ENCODE data around the gene C11orf21. TPM values are rescaled to one million over a fixed set of nuclear protein-coding genes. Genes with fewer than 3 reads are reported as not detected.

The C11orf21 gene
- total RNA-seq, 2 experiments from 2014 or later: 3.5 to 4.2 TPM

- CTCF ChIA-PET: no interaction called here
- POLR2A ChIA-PET: no interaction called here
Measured at GRCh38 chr11:2325123-2325522, 23.4 kb upstream of the C11orf21 start.

DNA sequence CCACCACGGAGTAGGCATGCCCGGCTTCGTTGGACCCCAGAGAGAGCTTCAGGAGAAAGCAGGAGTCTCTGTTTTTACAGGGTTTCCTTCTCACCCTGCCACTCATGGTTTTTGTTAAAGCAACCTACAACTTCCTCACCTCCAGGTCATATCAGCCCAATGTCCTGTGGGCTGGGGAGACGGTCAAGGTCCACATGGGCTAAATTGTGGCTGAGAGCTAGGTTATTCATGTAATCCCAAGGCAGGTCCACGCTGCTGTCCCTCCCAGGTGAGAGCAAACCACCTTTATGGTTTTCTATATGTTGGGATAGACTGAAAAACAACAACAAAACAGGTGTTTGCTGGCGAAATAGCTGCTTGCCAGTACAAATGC, 19.6 kb upstream of the C11orf21 start:
- POLR2A ChIA-PET: no interaction called here
- CTCF ChIA-PET: interaction anchor here (1.0 kb wide), 1 partner anchor 99 kb away, joined by 4 read pairs; no protein-coding TSS in a partner anchor

GRCh38 chr11:2320568-2321310, 19.0 kb upstream of the C11orf21 start:
- ChIA-PET POLR2A (interaction anchor here (0.7 kb wide), 1 partner anchor 57 kb away, joined by 3 read pairs; no protein-coding TSS in a partner anchor), CTCF (interaction anchor here (0.7 to 1.0 kb wide), 2 partner anchors 99 to 190 kb away, joined by 3 to 4 read pairs; no protein-coding TSS in a partner anchor)

DNA sequence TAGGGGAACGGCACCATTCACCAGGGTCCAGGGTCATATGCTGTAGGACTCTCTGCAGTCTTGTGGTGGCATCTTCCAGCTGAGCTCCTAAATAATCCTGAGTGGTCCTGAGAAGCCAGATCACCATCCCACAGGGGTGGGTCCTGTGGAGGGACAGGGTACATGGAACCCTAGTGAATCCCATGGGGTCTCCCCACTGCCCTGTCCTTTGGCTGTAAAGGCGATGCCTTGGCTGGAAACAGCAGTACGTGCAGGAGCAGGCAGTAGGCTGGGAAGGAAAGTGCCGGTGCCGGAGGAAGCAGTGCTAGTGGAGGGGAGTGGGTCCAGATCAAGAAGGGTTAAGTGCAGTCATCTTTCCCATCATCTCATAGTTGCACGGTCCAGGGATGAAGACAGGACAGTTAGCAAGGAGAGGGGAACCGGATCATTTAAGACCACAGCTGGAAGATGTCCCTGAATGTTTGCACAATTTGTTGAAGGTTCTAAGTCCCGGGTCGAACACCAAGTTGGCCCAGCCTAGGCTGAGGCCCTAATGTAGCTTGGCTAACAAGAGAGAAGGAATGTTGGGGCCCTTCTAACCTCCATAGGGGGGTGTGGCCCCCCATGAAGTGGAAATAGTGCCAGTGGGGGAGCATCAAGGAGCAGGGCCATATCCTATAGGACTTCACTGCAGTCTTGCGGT, 18.2 kb upstream of the C11orf21 start:
- POLR2A ChIA-PET: interaction anchor here (0.7 kb wide), 1 partner anchor 58 kb away, joined by 3 read pairs; no protein-coding TSS in a partner anchor
- CTCF ChIA-PET: no interaction called here

DNA sequence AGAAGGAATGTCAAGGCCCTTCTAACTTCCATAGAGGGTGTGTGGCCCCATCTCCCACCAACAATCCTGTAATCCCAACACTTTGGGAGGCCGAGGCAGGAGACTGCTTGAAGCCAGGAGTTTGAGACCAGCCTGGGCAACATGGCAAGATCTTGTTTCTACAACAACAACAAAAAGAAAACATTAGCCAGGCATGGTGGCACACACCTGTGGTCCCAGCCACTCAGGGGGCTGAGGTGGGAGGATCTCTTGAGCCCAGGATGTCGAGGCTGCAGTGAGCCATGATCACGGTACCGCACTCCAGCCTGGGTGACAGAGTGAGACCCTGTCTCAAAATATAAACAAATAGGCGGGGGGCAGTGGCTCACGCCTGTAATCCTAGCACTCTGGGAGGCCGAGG, 17.0 kb upstream of the C11orf21 start:
- POLR2A ChIA-PET: no interaction called here
- CTCF ChIA-PET: no interaction called here

GRCh38 chr11:2318123-2318522, 16.4 kb upstream of the C11orf21 start:
- CTCF ChIA-PET: interaction anchor here (1.1 kb wide), 1 partner anchor 13 kb away, joined by 3 read pairs; no protein-coding TSS in a partner anchor
- POLR2A ChIA-PET: no interaction called here

DNA sequence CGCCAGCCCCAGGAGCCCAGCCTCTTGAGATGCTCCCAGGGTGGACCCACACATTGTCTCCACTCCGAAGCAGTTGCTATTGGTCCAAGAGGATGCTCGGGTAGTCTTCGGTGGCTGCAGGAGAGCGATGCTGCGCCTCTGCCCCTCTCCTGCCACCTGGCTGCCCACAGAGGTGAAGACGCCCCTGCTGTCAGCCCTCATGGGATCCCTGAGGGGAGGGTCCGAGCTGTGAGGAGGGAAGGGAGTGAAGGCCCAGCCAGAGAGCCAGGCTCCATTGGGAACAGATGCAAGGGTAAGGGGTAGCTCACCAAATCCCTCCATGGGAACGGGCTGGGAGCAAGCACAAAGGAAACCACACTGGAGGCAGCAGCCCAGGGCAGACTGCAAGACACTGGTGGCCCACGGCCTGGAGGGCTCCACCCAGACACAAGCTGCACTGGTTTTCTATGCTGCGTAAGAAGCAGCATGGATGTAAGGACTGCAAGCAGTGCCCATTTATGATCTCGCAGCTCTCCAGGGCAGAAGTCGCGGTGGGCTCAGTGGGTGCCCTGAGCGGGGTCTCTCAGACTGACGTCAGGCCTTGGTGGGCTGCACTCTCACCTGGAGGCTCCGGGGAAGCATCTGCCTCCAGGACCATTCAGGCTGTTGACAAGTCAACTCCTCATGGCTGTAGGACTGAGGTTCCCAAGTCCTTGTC, 15.8 kb upstream of the C11orf21 start:
- ChIA-PET POLR2A (no interaction called here), CTCF (interaction anchor here (1.1 to 1.3 kb wide), 2 partner anchors 11 to 12 kb away, joined by 3 to 4 read pairs; no protein-coding TSS in a partner anchor)

DNA sequence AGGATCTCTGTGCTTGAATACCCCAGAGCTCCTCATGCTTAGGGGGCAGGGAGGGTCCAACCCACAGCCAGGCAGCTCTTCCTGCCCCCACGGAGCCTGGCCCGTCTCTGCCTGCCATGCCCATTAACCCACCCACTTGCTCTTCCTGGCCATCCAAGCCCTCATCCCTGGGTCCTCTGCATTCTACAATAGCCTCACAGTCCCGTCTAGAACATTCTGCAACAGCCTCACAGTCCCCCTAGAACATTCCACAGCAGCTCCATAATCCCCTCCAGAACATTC, 15.2 kb upstream of the C11orf21 start:
- ChIA-PET POLR2A (no interaction called here), CTCF (interaction anchor here (1.1 to 1.3 kb wide), 2 partner anchors 10 to 12 kb away, joined by 3 to 4 read pairs; no protein-coding TSS in a partner anchor)

GRCh38 chr11:2316169-2316962, 14.6 kb upstream of the C11orf21 start:
- ChIA-PET POLR2A (interaction anchor here (0.6 kb wide), 1 partner anchor 23 kb away, joined by 3 read pairs; no protein-coding TSS in a partner anchor), CTCF (interaction anchor here (0.5 to 1.3 kb wide), 2 partner anchors 9 to 103 kb away, joined by 3 to 4 read pairs; no protein-coding TSS in a partner anchor)

DNA sequence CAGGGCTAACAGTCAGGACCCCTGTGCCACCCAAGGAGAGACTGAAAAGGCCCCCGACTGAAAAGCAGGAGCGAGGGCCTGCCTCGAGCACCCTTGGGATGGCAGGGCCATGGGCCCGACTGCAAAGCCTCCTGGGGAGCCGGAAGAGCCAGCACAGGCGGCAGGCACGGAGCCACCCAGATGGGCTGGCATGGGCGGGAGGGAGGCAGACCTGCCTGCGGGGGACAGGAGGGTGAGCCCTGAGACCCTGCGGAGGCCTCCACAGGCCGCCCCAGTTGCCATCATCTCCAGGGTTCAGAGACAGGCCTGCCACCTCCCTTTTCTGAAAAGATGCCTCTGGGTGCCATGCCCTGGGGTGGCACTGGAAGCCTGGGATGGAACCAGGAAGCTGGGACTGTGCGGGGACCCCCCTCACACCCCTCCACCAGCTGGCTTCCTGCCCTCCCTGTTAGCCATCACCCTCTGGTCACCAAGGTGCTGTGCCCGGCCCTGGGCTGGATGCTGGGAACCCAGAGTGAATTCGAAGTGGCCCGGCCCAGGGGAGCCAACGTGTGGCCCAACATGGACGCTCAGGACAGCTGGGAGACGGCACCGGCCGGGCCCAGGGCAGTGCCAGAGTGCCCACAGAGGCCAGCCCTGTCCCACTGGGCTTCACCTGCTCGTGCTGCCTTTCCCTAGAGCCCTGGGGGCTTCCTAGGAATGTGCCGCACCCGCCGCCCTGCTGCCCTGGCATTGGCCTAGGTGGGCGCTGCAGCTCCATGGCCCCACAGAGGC, 13.9 kb upstream of the C11orf21 start:
- CTCF ChIA-PET: no interaction called here
- POLR2A ChIA-PET: interaction anchor here (0.5 to 0.6 kb wide), 2 partner anchors 23 to 85 kb away, joined by 3 read pairs; partner anchors contain the start of gene TSSC4

- CTCF ChIA-PET: no interaction called here
- POLR2A ChIA-PET: interaction anchor here (0.5 to 0.6 kb wide), 2 partner anchors 86 to 372 kb away, joined by 3 to 4 read pairs; partner anchors contain the start of gene TSSC4
Measured at GRCh38 chr11:2314525-2315394, 13.0 kb upstream of the C11orf21 start.

DNA sequence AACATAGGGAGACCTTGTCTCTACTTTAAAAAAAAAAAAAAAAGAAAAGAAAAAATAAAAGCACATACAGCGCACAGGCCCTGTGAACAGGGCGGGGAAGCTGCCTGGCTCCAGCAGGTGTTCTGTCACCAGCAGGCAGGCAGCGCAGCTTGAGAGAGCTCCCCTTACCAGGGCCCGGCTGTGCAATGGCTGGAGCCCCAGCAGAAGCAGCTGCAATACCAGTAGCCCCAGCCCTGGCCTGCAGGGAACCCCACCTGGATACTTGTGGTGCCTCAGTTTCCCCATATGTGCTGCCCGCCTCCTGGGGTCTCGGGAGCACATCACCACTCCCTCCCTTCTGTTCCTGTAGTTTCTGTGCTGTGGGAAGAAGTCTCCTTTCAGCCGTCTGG, 12.4 kb upstream of the C11orf21 start:
- CTCF ChIA-PET: no interaction called here
- POLR2A ChIA-PET: interaction anchor here (0.6 kb wide), 1 partner anchor 372 kb away, joined by 4 read pairs; no protein-coding TSS in a partner anchor

GRCh38 chr11:2313051-2313951, 11.6 kb upstream of the C11orf21 start:
- ChIA-PET POLR2A (no interaction called here), CTCF (no interaction called here)

GRCh38 chr11:2312232-2313042, 10.7 kb upstream of the C11orf21 start:
- ChIA-PET CTCF (interaction anchor here (1.1 kb wide), 1 partner anchor 14 kb away, joined by 3 read pairs; no protein-coding TSS in a partner anchor), POLR2A (no interaction called here)

DNA sequence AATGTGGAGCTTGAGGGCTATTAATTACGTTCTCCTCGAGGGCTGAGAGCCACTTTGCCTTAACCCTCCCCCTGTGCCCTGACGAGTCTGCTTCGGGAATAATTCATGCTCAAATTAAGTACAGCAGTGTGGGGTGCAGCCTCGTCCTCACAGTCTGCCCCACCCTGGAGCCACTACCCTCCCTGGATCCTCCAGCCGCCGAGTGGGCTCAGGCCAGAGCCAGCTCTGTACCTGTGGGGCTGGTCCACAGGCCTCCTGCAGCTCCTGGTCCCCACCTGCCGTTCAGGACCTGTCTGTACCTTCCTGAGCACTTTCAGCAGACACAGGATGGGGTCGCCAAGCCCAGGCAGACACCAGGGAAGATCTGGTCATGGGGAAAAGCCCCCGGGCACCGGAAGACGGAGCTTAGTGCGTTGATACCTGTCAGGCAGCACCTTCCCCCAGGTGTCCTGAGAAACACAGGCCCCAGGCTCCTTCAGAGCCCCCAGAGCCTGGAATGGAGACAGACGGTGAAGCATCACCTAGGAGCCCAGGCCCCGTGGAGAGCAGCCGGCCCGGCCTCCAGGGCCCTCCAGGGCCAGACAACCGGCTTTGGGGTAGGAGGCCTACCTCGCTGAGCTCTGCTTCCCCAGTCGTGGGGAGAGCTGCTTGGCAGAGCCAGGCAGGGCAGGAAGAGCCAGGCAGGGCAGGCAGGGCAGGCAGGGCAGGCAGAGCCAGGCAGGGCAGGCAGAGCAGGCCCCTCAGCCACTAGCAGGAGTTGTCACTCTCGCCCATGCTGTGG, 9.8 kb upstream of the C11orf21 start:
- CTCF ChIA-PET: interaction anchor here (1.1 to 3.2 kb wide), 3 partner anchors 10 to 108 kb away, joined by 3 to 17 read pairs (median 6); partner anchors contain the start of genes C11orf21 and TSPAN32
- POLR2A ChIA-PET: no interaction called here

Data from activated CD8-positive, alpha-beta memory T cell treated with anti-CD3 and anti-CD28 coated beads for 36 hours (primary cell).